CD8-positive, alpha-beta memory T cell (primary cell): ENCODE results near the gene LRRK1. TPM values are rescaled to one million over a fixed set of nuclear protein-coding genes. Genes with fewer than 3 reads are reported as not detected.
A peak's percentile ranks its signal among the peaks of the same experiment; 100 is the strongest.

Source experiments
- CTCF ChIA-PET: fragments of 350-600 bp; sonication (Branson Sonifier 250); formaldehyde crosslinking; loops from one replicate; lab custom pipeline; 2021; ENCODE audit warnings: antibody characterized with exemption; lab: Charles Lee
- POLR2A ChIA-PET: fragments of 350-600 bp; sonication (Branson Sonifier 250); formaldehyde crosslinking; loops from one replicate; lab custom pipeline; 2021; ENCODE audit warnings: antibody characterized with exemption; lab: Charles Lee
- DNase-seq, 5 donors: peaks; one replicate each; pipeline versions ENCODE4 v3.0.0 to v3.0.0-alpha.2; 2020 to 2022; ENCODE audit warnings: mixed read lengths in 1 of 5
- H3K27ac ChIP-seq: one replicate; pipeline ENCODE4 v1.7.0; 2013; ENCODE audit warnings: low read depth, mild to moderate bottlenecking, low read length, moderate library complexity
- H3K27me3 ChIP-seq: 2 replicates; pipeline ENCODE4 v1.7.0; 2013; ENCODE audit warnings: low read length, mild to moderate bottlenecking; ENCODE audit not compliant: insufficient read depth, poor library complexity, severe bottlenecking
- H3K36me3 ChIP-seq: 2 replicates; pipeline ENCODE4 v1.7.0; 2013; ENCODE audit warnings: mild to moderate bottlenecking, low read length, moderate library complexity; ENCODE audit not compliant: insufficient read depth
- H3K4me1 ChIP-seq: 2 replicates; pipeline ENCODE4 v1.7.0; 2013; ENCODE audit warnings: mild to moderate bottlenecking, low read length, moderate library complexity; ENCODE audit not compliant: insufficient read depth
- H3K4me3 ChIP-seq: 2 replicates; pipeline ENCODE4 v1.7.0; 2013; ENCODE audit warnings: mild to moderate bottlenecking, low read length
- H3K9me3 ChIP-seq: 2 replicates; pipeline ENCODE4 v1.7.0; 2013; ENCODE audit warnings: mild to moderate bottlenecking, low read length
- H3K27ac Mint-ChIP-seq, 8 donors: one replicate each; pipeline ENCODE4 v1.8.0; 2020 to 2021; ENCODE audit warnings: mixed read lengths in 8 of 8, mild to moderate bottlenecking in 6 of 8, inconsistent platforms in 3 of 8, moderate library complexity in 3 of 8
- H3K27me3 Mint-ChIP-seq, 2 donors: one replicate each; pipeline ENCODE4 v1.8.0; 2020 to 2021; ENCODE audit warnings: mixed read lengths in 2 of 2, mild to moderate bottlenecking in 1 of 2, moderate library complexity in 1 of 2
- H3K36me3 Mint-ChIP-seq, 3 donors: one replicate each; pipeline ENCODE4 v1.8.0; 2020 to 2021; ENCODE audit warnings: mixed read lengths in 3 of 3, inconsistent platforms in 1 of 3, mild to moderate bottlenecking in 1 of 3
- H3K4me1 Mint-ChIP-seq, 3 donors: one replicate each; pipeline ENCODE4 v1.8.0; 2020 to 2021; ENCODE audit warnings: mixed read lengths in 3 of 3, inconsistent platforms in 1 of 3, mild to moderate bottlenecking in 1 of 3
- H3K4me3 Mint-ChIP-seq, 7 donors: one replicate each; pipeline ENCODE4 v1.8.0; 2020 to 2021; ENCODE audit warnings: mixed read lengths in 7 of 7, mild to moderate bottlenecking in 6 of 7, moderate library complexity in 4 of 7, inconsistent platforms in 2 of 7
- H3K9me3 Mint-ChIP-seq, 5 donors: one replicate each; pipeline ENCODE4 v1.8.0; 2020 to 2022; ENCODE audit warnings: mixed read lengths in 5 of 5, mild to moderate bottlenecking in 3 of 5, moderate library complexity in 2 of 5, inconsistent platforms in 1 of 5
- polyA plus RNA-seq: library from polyadenylated mRNA; unstranded; fragments of 300-500 nt; fragmentation: Illumina TruSeq; gene quantifications from one replicate; pipeline ENCODE4 v1.2.3, GENCODE V29; 2021
- total RNA-seq, 2 experiments: library from RNA; stranded (reverse); gene quantifications; one replicate each; pipeline ENCODE4 v1.2.3, GENCODE V29; 2021

The LRRK1 gene
- total and polyA plus RNA-seq, 3 experiments from 2014 or later = 0.31 to 0.79 TPM; not detected in 1

GRCh38 chr15:101078669-101079323, 159.6 kb downstream of the LRRK1 start:
- H3K27ac Mint-ChIP-seq = peak overlapping the region in 1 of 8 donors; percentile 48
- H3K9me3 Mint-ChIP-seq = no peaks in the 10 kb centered on the region
- H3K27me3 ChIP-seq = no peaks in the 10 kb centered on the region
- no peak overlapping the region for H3K4me3 ChIP-seq
- no peak overlapping the region for H3K27ac ChIP-seq
- no peaks in the 10 kb centered on the region for H3K36me3 Mint-ChIP-seq
- peaks cover 4 to 8% of the 10 kb centered on the region in 2 donors for H3K27me3 Mint-ChIP-seq
- no peaks in the 10 kb centered on the region for H3K36me3 ChIP-seq
- H3K9me3 ChIP-seq = no peaks in the 10 kb centered on the region
- H3K4me1 ChIP-seq = no peaks in the 10 kb centered on the region
- POLR2A ChIA-PET = no interaction called here
- no peak overlapping the region for H3K4me3 Mint-ChIP-seq
- no peaks in the 10 kb centered on the region for H3K4me1 Mint-ChIP-seq
- DNase-seq = no peak
- CTCF ChIA-PET = no interaction called here

GRCh38 chr15:101081900-101082299, 162.7 kb downstream of the LRRK1 start:
- DNase-seq = no peak
- H3K27me3 ChIP-seq = no peaks in the 10 kb centered on the region
- peaks cover 0 to 4% of the 10 kb centered on the region in 2 donors for H3K27me3 Mint-ChIP-seq
- H3K27ac Mint-ChIP-seq = no peak overlapping the region
- ChIA-PET CTCF (interaction anchor here (1.6 kb wide), 1 partner anchor 74 kb away, joined by 3 read pairs; no protein-coding TSS in a partner anchor), POLR2A (no interaction called here)
- no peaks in the 10 kb centered on the region for H3K9me3 ChIP-seq
- H3K4me3 ChIP-seq = no peak overlapping the region
- no peaks in the 10 kb centered on the region for H3K4me1 Mint-ChIP-seq
- H3K4me3 Mint-ChIP-seq = no peak overlapping the region
- H3K9me3 Mint-ChIP-seq = no peaks in the 10 kb centered on the region
- no peaks in the 10 kb centered on the region for H3K4me1 ChIP-seq
- no peak overlapping the region for H3K27ac ChIP-seq
- no peaks in the 10 kb centered on the region for H3K36me3 Mint-ChIP-seq
- no peaks in the 10 kb centered on the region for H3K36me3 ChIP-seq

GRCh38 chr15:101083336-101084045, 164.3 kb downstream of the LRRK1 start:
- ChIA-PET POLR2A (no interaction called here), CTCF (interaction anchor here (1.1 kb wide), 1 partner anchor 174 kb away, joined by 5 read pairs; no protein-coding TSS in a partner anchor)
- H3K4me3 Mint-ChIP-seq = no peak overlapping the region
- no peak for DNase-seq
- no peaks in the 10 kb centered on the region for H3K4me1 Mint-ChIP-seq
- H3K27me3 Mint-ChIP-seq = peaks cover 0 to 2% of the 10 kb centered on the region in 2 donors
- peak overlapping the region in 2 of 8 donors; percentile 30 to 38 for H3K27ac Mint-ChIP-seq
- H3K36me3 ChIP-seq = no peaks in the 10 kb centered on the region
- no peaks in the 10 kb centered on the region for H3K36me3 Mint-ChIP-seq
- H3K27me3 ChIP-seq = no peaks in the 10 kb centered on the region
- H3K4me1 ChIP-seq = no peaks in the 10 kb centered on the region
- no peak overlapping the region for H3K27ac ChIP-seq
- H3K4me3 ChIP-seq = no peak overlapping the region
- no peaks in the 10 kb centered on the region for H3K9me3 Mint-ChIP-seq
- no peaks in the 10 kb centered on the region for H3K9me3 ChIP-seq

GRCh38 chr15:101084801-101085200, 165.6 kb downstream of the LRRK1 start:
- Histone ChIP-seq H3K36me3 (no peaks in the 10 kb centered on the region), H3K9me3 (no peaks in the 10 kb centered on the region), H3K4me3 (no peak overlapping the region), H3K4me1 (no peaks in the 10 kb centered on the region), H3K27me3 (no peaks in the 10 kb centered on the region), H3K27ac (no peak overlapping the region)
- no peaks in the 10 kb centered on the region for H3K36me3 Mint-ChIP-seq
- no peaks in the 10 kb centered on the region for H3K4me1 Mint-ChIP-seq
- ChIA-PET POLR2A (no interaction called here), CTCF (interaction anchor here (5.0 kb wide), 1 partner anchor 173 kb away, joined by 43 read pairs; no protein-coding TSS in a partner anchor)
- no peak for DNase-seq
- H3K27me3 Mint-ChIP-seq = peaks cover 0 to 4% of the 10 kb centered on the region in 2 donors
- H3K4me3 Mint-ChIP-seq = no peak overlapping the region
- no peaks in the 10 kb centered on the region for H3K9me3 Mint-ChIP-seq
- no peak overlapping the region for H3K27ac Mint-ChIP-seq

- ChIA-PET POLR2A (no interaction called here), CTCF (interaction anchor here (5.0 kb wide), 1 partner anchor 173 kb away, joined by 43 read pairs; no protein-coding TSS in a partner anchor)
- no peaks in the 10 kb centered on the region for H3K9me3 Mint-ChIP-seq
- H3K4me1 ChIP-seq = no peaks in the 10 kb centered on the region
- H3K27me3 Mint-ChIP-seq = peaks cover 0 to 4% of the 10 kb centered on the region in 2 donors
- peak overlapping the region; percentile 31 for H3K27ac ChIP-seq
- DNase-seq = no peak
- H3K27ac Mint-ChIP-seq = no peak overlapping the region
- H3K36me3 ChIP-seq = no peaks in the 10 kb centered on the region
- H3K4me3 Mint-ChIP-seq = no peak overlapping the region
- no peaks in the 10 kb centered on the region for H3K9me3 ChIP-seq
- H3K4me3 ChIP-seq = no peak overlapping the region
- no peaks in the 10 kb centered on the region for H3K27me3 ChIP-seq
- no peaks in the 10 kb centered on the region for H3K36me3 Mint-ChIP-seq
- no peaks in the 10 kb centered on the region for H3K4me1 Mint-ChIP-seq
Measured at GRCh38 chr15:101085311-101085700, 166.1 kb downstream of the LRRK1 start.

GRCh38 chr15:101086394-101087171, 167.4 kb downstream of the LRRK1 start:
- Histone ChIP-seq H3K27me3 (no peaks in the 10 kb centered on the region), H3K27ac (peak overlapping the region; percentile 57), H3K4me1 (no peaks in the 10 kb centered on the region), H3K36me3 (no peaks in the 10 kb centered on the region), H3K9me3 (no peaks in the 10 kb centered on the region), H3K4me3 (no peak overlapping the region)
- Mint-ChIP-seq H3K4me1 (no peaks in the 10 kb centered on the region), H3K27me3 (peaks cover 0 to 4% of the 10 kb centered on the region in 2 donors), H3K36me3 (no peaks in the 10 kb centered on the region), H3K4me3 (no peak overlapping the region), H3K27ac (no peak overlapping the region), H3K9me3 (no peaks in the 10 kb centered on the region)
- ChIA-PET POLR2A (no interaction called here), CTCF (interaction anchor here (1.2 to 5.0 kb wide), 4 partner anchors 75 to 174 kb away, joined by 3 to 43 read pairs (median 6); partner anchors contain the start of gene CHSY1)
- DNase-seq = no peak

GRCh38 chr15:101087172-101087769, 168.1 kb downstream of the LRRK1 start:
- no peak for DNase-seq
- H3K4me3 Mint-ChIP-seq = no peak overlapping the region
- H3K27ac ChIP-seq = peak overlapping the region; percentile 57

More at GRCh38 chr15:101087172-101087769, 168.1 kb downstream of the LRRK1 start:
- Histone ChIP-seq H3K27me3 (no peaks in the 10 kb centered on the region), H3K4me1 (no peaks in the 10 kb centered on the region), H3K4me3 (no peak overlapping the region), H3K9me3 (no peaks in the 10 kb centered on the region), H3K36me3 (no peaks in the 10 kb centered on the region)
- POLR2A ChIA-PET = interaction anchor here (0.6 kb wide), 1 partner anchor 165 kb away, joined by 3 read pairs; the partner anchor contains the start of gene CHSY1
- Mint-ChIP-seq H3K27ac (no peak overlapping the region), H3K36me3 (no peaks in the 10 kb centered on the region), H3K4me1 (no peaks in the 10 kb centered on the region), H3K27me3 (peaks cover 0 to 4% of the 10 kb centered on the region in 2 donors), H3K9me3 (no peaks in the 10 kb centered on the region)
- CTCF ChIA-PET = interaction anchor here (1.2 to 5.0 kb wide), 4 partner anchors 76 to 173 kb away, joined by 3 to 43 read pairs (median 6); partner anchors contain the start of gene CHSY1
